ENCODE results near the gene TSPAN32.

Gene TSPAN32

GRCh38 chr11:2300290-2300935 is 1.4 kb upstream of the TSPAN32 start:
- H3K4me1 ChIP-seq (ENCODE audit: control insufficient read depth, insufficient read depth, low read length) = no peaks in the 10 kb centered on the region
- POLR2A ChIA-PET = no interaction called here
- H3K27ac ChIP-seq (ENCODE audit: extremely low read depth, low read depth, low read length) = no peak overlapping the region
- TF ChIP-seq ZNF335 (tag by site-specific recombination; conservative IDR thresholded peaks at IDR 0.05) (no peak), ZNF843 (tag by site-specific recombination; IDR thresholded peaks at IDR 0.05) (no peak), ZNF639 (tag by site-specific recombination; IDR thresholded peaks at IDR 0.05) (no peak), KLF1 (tag by site-specific recombination; IDR thresholded peaks at IDR 0.05) (peak; percentile 50; the same call in 1 of the 2 replicates)
- TF ChIP-seq, protein P1, sequence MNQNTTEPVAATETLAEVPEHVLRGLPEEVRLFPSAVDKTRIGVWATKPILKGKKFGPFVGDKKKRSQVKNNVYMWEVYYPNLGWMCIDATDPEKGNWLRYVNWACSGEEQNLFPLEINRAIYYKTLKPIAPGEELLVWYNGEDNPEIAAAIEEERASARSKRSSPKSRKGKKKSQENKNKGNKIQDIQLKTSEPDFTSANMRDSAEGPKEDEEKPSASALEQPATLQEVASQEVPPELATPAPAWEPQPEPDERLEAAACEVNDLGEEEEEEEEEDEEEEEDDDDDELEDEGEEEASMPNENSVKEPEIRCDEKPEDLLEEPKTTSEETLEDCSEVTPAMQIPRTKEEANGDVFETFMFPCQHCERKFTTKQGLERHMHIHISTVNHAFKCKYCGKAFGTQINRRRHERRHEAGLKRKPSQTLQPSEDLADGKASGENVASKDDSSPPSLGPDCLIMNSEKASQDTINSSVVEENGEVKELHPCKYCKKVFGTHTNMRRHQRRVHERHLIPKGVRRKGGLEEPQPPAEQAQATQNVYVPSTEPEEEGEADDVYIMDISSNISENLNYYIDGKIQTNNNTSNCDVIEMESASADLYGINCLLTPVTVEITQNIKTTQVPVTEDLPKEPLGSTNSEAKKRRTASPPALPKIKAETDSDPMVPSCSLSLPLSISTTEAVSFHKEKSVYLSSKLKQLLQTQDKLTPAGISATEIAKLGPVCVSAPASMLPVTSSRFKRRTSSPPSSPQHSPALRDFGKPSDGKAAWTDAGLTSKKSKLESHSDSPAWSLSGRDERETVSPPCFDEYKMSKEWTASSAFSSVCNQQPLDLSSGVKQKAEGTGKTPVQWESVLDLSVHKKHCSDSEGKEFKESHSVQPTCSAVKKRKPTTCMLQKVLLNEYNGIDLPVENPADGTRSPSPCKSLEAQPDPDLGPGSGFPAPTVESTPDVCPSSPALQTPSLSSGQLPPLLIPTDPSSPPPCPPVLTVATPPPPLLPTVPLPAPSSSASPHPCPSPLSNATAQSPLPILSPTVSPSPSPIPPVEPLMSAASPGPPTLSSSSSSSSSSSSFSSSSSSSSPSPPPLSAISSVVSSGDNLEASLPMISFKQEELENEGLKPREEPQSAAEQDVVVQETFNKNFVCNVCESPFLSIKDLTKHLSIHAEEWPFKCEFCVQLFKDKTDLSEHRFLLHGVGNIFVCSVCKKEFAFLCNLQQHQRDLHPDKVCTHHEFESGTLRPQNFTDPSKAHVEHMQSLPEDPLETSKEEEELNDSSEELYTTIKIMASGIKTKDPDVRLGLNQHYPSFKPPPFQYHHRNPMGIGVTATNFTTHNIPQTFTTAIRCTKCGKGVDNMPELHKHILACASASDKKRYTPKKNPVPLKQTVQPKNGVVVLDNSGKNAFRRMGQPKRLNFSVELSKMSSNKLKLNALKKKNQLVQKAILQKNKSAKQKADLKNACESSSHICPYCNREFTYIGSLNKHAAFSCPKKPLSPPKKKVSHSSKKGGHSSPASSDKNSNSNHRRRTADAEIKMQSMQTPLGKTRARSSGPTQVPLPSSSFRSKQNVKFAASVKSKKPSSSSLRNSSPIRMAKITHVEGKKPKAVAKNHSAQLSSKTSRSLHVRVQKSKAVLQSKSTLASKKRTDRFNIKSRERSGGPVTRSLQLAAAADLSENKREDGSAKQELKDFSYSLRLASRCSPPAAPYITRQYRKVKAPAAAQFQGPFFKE (tag by site-specific recombination; IDR thresholded peaks at IDR 0.05; ENCODE audit: borderline replicate concordance) = no peak
- no peaks in the 10 kb centered on the region for H3K36me3 ChIP-seq (ENCODE audit: control insufficient read depth in 2 of 2, insufficient read depth in 1 of 2, low read length in 2 of 2)
- CTCF ChIA-PET = interaction anchor here (1.8 to 9.4 kb wide), 3 partner anchors 10 to 121 kb away, joined by 4 to 297 read pairs (median 9); no protein-coding TSS in a partner anchor
- no peak overlapping the region for H3K4me3 ChIP-seq (ENCODE audit: low read depth, low read length)
- H3K9me3 ChIP-seq (ENCODE audit: control insufficient read depth, insufficient read depth, low read depth, low read length) = no peaks in the 10 kb centered on the region

- Histone ChIP-seq H3K27ac (ENCODE audit: extremely low read depth, low read depth, low read length) (no peak overlapping the region), H3K9me3 (ENCODE audit: control insufficient read depth, insufficient read depth, low read depth, low read length) (no peaks in the 10 kb centered on the region), H3K4me1 (ENCODE audit: control insufficient read depth, insufficient read depth, low read length) (no peaks in the 10 kb centered on the region), H3K36me3 (ENCODE audit: control insufficient read depth in 2 of 2, insufficient read depth in 1 of 2, low read length in 2 of 2) (no peaks in the 10 kb centered on the region), H3K4me3 (ENCODE audit: low read depth, low read length) (no peak overlapping the region)
- ChIA-PET CTCF (interaction anchor here (1.0 to 9.4 kb wide), 2 partner anchors 120 to 587 kb away, joined by 3 to 297 read pairs; no protein-coding TSS in a partner anchor), POLR2A (no interaction called here)
- no peak for TF ChIP-seq ZNF23 (tag by site-specific recombination; IDR thresholded peaks at IDR 0.05; ENCODE audit: borderline replicate concordance)
- TF ChIP-seq ZFHX2 (tag by site-specific recombination; conservative IDR thresholded peaks at IDR 0.05) = peak; percentile 70
- TF ChIP-seq EGR2 (tag by site-specific recombination; IDR thresholded peaks at IDR 0.05; ENCODE audit: low read depth) = peak; percentile 22; the same call in 1 of the 2 replicates
Observed at GRCh38 chr11:2300936-2301630, 730 bp upstream of the TSPAN32 start.

DNA sequence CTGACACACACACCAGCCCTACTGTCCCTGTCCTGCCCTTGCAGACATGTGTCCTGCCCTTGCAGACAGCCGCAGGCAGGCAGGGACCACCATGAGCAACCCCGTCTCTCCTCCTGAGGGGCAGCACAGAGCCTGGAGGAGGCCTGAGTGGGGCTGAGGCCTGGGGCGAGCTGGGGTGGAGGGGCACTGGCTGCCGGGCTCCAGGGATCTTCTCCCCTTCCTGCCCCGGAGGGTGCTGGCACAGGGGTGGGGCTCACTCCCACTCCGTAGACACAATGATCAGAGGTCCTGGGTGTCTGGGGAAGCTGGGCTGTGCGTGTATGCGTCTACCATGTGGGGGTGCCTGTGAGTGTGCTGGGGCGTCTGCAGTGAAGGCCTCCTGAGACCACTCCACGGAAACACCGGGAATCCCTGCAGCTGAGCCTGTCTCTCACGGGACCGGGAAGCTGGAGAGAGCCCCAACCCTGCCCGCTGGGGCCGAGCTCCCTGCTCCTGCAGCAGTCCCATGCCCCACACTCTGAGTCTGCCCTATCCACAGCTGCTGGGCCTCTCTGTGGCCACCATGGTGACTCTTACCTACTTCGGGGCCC is 588 bp downstream of the TSPAN32 start:
- Histone ChIP-seq H3K9me3 (ENCODE audit: control insufficient read depth, insufficient read depth, low read depth, low read length) (no peaks in the 10 kb centered on the region), H3K27ac (ENCODE audit: extremely low read depth, low read depth, low read length) (no peak overlapping the region), H3K4me3 (ENCODE audit: low read depth, low read length) (no peak overlapping the region), H3K36me3 (ENCODE audit: control insufficient read depth in 2 of 2, insufficient read depth in 1 of 2, low read length in 2 of 2) (no peaks in the 10 kb centered on the region), H3K4me1 (ENCODE audit: control insufficient read depth, insufficient read depth, low read length) (no peaks in the 10 kb centered on the region)
- ChIA-PET CTCF (interaction anchor here (0.6 to 9.4 kb wide), 3 partner anchors 26 to 119 kb away, joined by 3 to 297 read pairs (median 5); no protein-coding TSS in a partner anchor), POLR2A (no interaction called here)
- TF ChIP-seq WT1 (tag by site-specific recombination; IDR thresholded peaks at IDR 0.05) (no peak), SETDB1 (IDR thresholded peaks at IDR 0.05; ENCODE audit: insufficient read length, low read length) (no peak), PATZ1 (tag by site-specific recombination; IDR thresholded peaks at IDR 0.05) (no peak), ZNF248 (tag by site-specific recombination; IDR thresholded peaks at IDR 0.05) (no peak), ZNF391 (tag by site-specific recombination; IDR thresholded peaks at IDR 0.05; ENCODE audit: borderline replicate concordance, low read depth) (no peak), FEZF1 (tag by site-specific recombination; IDR thresholded peaks at IDR 0.05) (no peak), ZBTB1 (tag by site-specific recombination; IDR thresholded peaks at IDR 0.05) (no peak), IKZF3 (tag by site-specific recombination; IDR thresholded peaks at IDR 0.05) (no peak), ZNF843 (tag by site-specific recombination; IDR thresholded peaks at IDR 0.05) (no peak), ZBTB8A (tag by site-specific recombination; IDR thresholded peaks at IDR 0.05) (no peak), SCRT2 (tag by site-specific recombination; IDR thresholded peaks at IDR 0.05) (no peak)
